Measurements from ENCODE around the gene VPS39.
A peak's percentile ranks its signal among the peaks of the same experiment; 100 is the strongest.
"Not testable (repeated sequence)": the region's sequence is repeated elsewhere in the genome, so short reads cannot be mapped to it uniquely, and the experiment has no call there.

Gene VPS39

GRCh38 chr15:42207674-42208579 lies at the start of gene VPS39:
VPS39 (minus strand) TSS chr15:42208304; CDS start chr15:42208153, 151 bp downstream.
- DNase-seq, result peak; percentile 85

- no peak for DNase-seq
Measured at GRCh38 chr15:42253300-42253699, 45.2 kb upstream of the VPS39 start.

GRCh38 chr15:42240823-42241222 lies 32.7 kb upstream of the VPS39 start:
- DNase-seq, result no peak

GRCh38 chr15:42239528-42240182 lies 31.6 kb upstream of the VPS39 start:
- DNase-seq, result no peak

GRCh38 chr15:42233107-42233506 lies 25.0 kb upstream of the VPS39 start:
- DNase-seq, result peak; percentile 15

- DNase-seq, result no peak
Measured at GRCh38 chr15:42232606-42233005, 24.5 kb upstream of the VPS39 start.

- DNase-seq, result no peak
Measured at GRCh38 chr15:42231088-42231487, 23.0 kb upstream of the VPS39 start.

GRCh38 chr15:42228981-42229380 lies 20.9 kb upstream of the VPS39 start:
- not testable (repeated sequence) for DNase-seq

GRCh38 chr15:42228036-42228435 lies 19.9 kb upstream of the VPS39 start:
- DNase-seq, result no peak

GRCh38 chr15:42226648-42227047 lies 18.5 kb upstream of the VPS39 start:
- no peak for DNase-seq

GRCh38 chr15:42220216-42220615 lies 12.1 kb upstream of the VPS39 start:
- DNase-seq, result peak; percentile 20

- peak; percentile 13 for DNase-seq
Measured at GRCh38 chr15:42218953-42219592, 11.0 kb upstream of the VPS39 start.

GRCh38 chr15:42217568-42217967 lies 9.5 kb upstream of the VPS39 start:
- no peak for DNase-seq

- DNase-seq, result no peak
Measured at GRCh38 chr15:42215913-42216829, 8.1 kb upstream of the VPS39 start.

- DNase-seq, result no peak
Measured at GRCh38 chr15:42214600-42214999, 6.5 kb upstream of the VPS39 start.

- DNase-seq, result no peak
Measured at GRCh38 chr15:42213511-42213910, 5.4 kb upstream of the VPS39 start.

- no peak for DNase-seq
Measured at GRCh38 chr15:42210696-42211095, 2.6 kb upstream of the VPS39 start.

GRCh38 chr15:42206406-42206805 lies 1.7 kb downstream of the VPS39 start:
- DNase-seq, result no peak

- DNase-seq, result no peak
Measured at GRCh38 chr15:42203891-42204290, 4.2 kb downstream of the VPS39 start.

- DNase-seq, result no peak
Measured at GRCh38 chr15:42202653-42203052, 5.5 kb downstream of the VPS39 start.

GRCh38 chr15:42201801-42202200 lies 6.3 kb downstream of the VPS39 start:
- no peak for DNase-seq

GRCh38 chr15:42199126-42199525 lies 9.0 kb downstream of the VPS39 start:
- DNase-seq, result no peak

GRCh38 chr15:42198516-42198915 lies 9.6 kb downstream of the VPS39 start:
- DNase-seq, result no peak
